Keratinocyte (primary cell): ENCODE measurements around the gene FPR3. TPM values are rescaled to one million over a fixed set of nuclear protein-coding genes. Genes with fewer than 3 reads are reported as not detected.

ENCODE experiments used
- DNase-seq: peaks from one replicate; pipeline ENCODE4 v3.0.0-alpha.2; 2011; ENCODE audit warnings: low read depth, missing footprints, low spot score
- FAIRE-seq: peaks from 2 replicates; lab custom pipeline; 2011; peaks lifted over from hg19 to GRCh38; lab: Jason Lieb, UNC
- H2AFZ ChIP-seq: 2 replicates; pipeline ENCODE4 v1.6.0; 2012; ENCODE audit warnings: low read length, control low read depth, inconsistent platforms; ENCODE audit not compliant: control insufficient read depth
- H3K27ac ChIP-seq: 2 replicates; pipeline ENCODE4 v1.5.1; 2011; ENCODE audit warnings: low read length; ENCODE audit not compliant: control insufficient read depth, insufficient read depth
- H3K27me3 ChIP-seq: 3 replicates; pipeline ENCODE4 v1.6.0; 2011; ENCODE audit warnings: low read length; ENCODE audit not compliant: control insufficient read depth, insufficient read depth; ENCODE audit errors: extremely low read depth
- H3K36me3 ChIP-seq, 2 experiments: 2 replicates in 1 of 2; 3 replicates in 1 of 2; pipeline ENCODE4 v1.5.1; 2011; ENCODE audit warnings: low read length in 2 of 2, mild to moderate bottlenecking in 1 of 2; ENCODE audit not compliant: control insufficient read depth in 2 of 2, insufficient read depth in 2 of 2; ENCODE audit errors: extremely low read depth in 1 of 2
- H3K4me1 ChIP-seq: 3 replicates; pipeline ENCODE4 v1.5.1; 2011; ENCODE audit warnings: low read length; ENCODE audit not compliant: control insufficient read depth, insufficient read depth; ENCODE audit errors: extremely low read depth
- H3K4me2 ChIP-seq: 3 replicates; pipeline ENCODE4 v1.6.0; 2011; ENCODE audit warnings: low read depth, low read length; ENCODE audit not compliant: control insufficient read depth, insufficient read depth; ENCODE audit errors: extremely low read depth
- H3K4me3 ChIP-seq, 3 experiments: fragments of 200-600 bp in 1 of 3; sonication (generic) in 1 of 3; 2 replicates in 2 of 3; 3 replicates in 1 of 3; pipeline ENCODE4 v1.5.1; 2011 to 2016; ENCODE audit warnings: low read length in 3 of 3, mild to moderate bottlenecking in 3 of 3, control low read depth in 2 of 3, inconsistent platforms in 1 of 3, low read depth in 1 of 3, mixed read lengths in 1 of 3, mixed run types in 1 of 3, moderate library complexity in 1 of 3; ENCODE audit not compliant: control insufficient read depth in 2 of 3, insufficient read depth in 2 of 3; ENCODE audit errors: extremely low read depth in 1 of 3
- H3K79me2 ChIP-seq: 2 replicates; pipeline ENCODE4 v1.6.0; 2012; ENCODE audit warnings: low read length; ENCODE audit not compliant: control insufficient read depth, insufficient read depth
- H3K9ac ChIP-seq: 3 replicates; pipeline ENCODE4 v1.6.0; 2011; ENCODE audit warnings: low read length; ENCODE audit not compliant: control insufficient read depth, insufficient read depth; ENCODE audit errors: extremely low read depth
- H3K9me1 ChIP-seq: 3 replicates; pipeline ENCODE4 v1.6.0; 2011; ENCODE audit warnings: low read length; ENCODE audit not compliant: control insufficient read depth, insufficient read depth; ENCODE audit errors: extremely low read depth
- H3K9me3 ChIP-seq: 2 replicates; pipeline ENCODE4 v1.5.1; 2012; ENCODE audit warnings: low read depth, low read length; ENCODE audit not compliant: control insufficient read depth
- H4K20me1 ChIP-seq: 3 replicates; pipeline ENCODE4 v1.6.0; 2011; ENCODE audit warnings: low read length; ENCODE audit not compliant: control insufficient read depth, insufficient read depth; ENCODE audit errors: extremely low read depth
- CTCF ChIP-seq, 3 experiments: IDR thresholded peaks in 1 of 3; conservative IDR thresholded peaks in 1 of 3; optimal IDR thresholded peaks in 1 of 3; 2 replicates in 2 of 3; 3 replicates in 1 of 3; pipeline versions ENCODE3 to v1.5.1; 2011; ENCODE audit warnings: low read length in 3 of 3, mild to moderate bottlenecking in 3 of 3, moderate library complexity in 2 of 3, control low read depth in 1 of 3, inconsistent platforms in 1 of 3; ENCODE audit not compliant: insufficient read depth in 2 of 3; ENCODE audit errors: extremely low read depth in 1 of 3
- EZH2 ChIP-seq: IDR thresholded peaks from one replicate; pipeline ENCODE4 v1.6.1; 2012; ENCODE audit warnings: inconsistent platforms, mild to moderate bottlenecking, low read length, moderate library complexity
- dilution Hi-C: fragments of 300-500 bp; cut with MboI; formaldehyde crosslinking; loops from one replicate; pipeline ENCODE4 v1.7.0; 2020; ENCODE audit warnings: low sequenced_read_pairs; ENCODE audit not compliant: extremely low pct_ligation_motif_present
- polyA plus RNA-seq, 5 experiments: library from polyadenylated mRNA; depleted of rRNA in 3 of 5; stranded (reverse) in 3 of 5; stranded (forward) in 1 of 5; unstranded in 1 of 5; fragments of >200 nt; gene quantifications; 1 replicate in 1 of 5; 2 replicates in 3 of 5; 3 replicates in 1 of 5; pipeline versions ENCODE4 v1.2.1 to v1.2.3, GENCODE V29; 2011 to 2012; ENCODE audit warnings: missing spikeins in 2 of 5, low read depth in 1 of 5, low replicate concordance in 1 of 5

FPR3 gene
- polyA plus RNA-seq, 1 donor (not counting 4 experiments of a cell fraction or from before 2014, with no cell fraction given): not detected

GRCh38 chr19:51765086-51765485 lies 29.9 kb upstream of the FPR3 start:
- no peak overlapping the region for H3K4me2 ChIP-seq
- FAIRE-seq (peak; percentile 17), DNase-seq (no peak)
- H3K9me1 ChIP-seq: no peaks in the 10 kb centered on the region
- no peaks in the 10 kb centered on the region for H4K20me1 ChIP-seq
- no peaks in the 10 kb centered on the region for H3K4me1 ChIP-seq
- TF ChIP-seq EZH2 (no peak), CTCF (optimal IDR thresholded peaks at IDR 0.05 in 1 of 3, IDR thresholded peaks at IDR 0.05 in 1 of 3, conservative IDR thresholded peaks at IDR 0.05 in 1 of 3; ENCODE audit: extremely low read depth in 1 of 3, insufficient read depth in 2 of 3, low read length in 3 of 3) (no peak)
- H3K36me3 ChIP-seq: no peaks in the 10 kb centered on the region
- H3K27me3 ChIP-seq: no peaks in the 10 kb centered on the region
- no peaks in the 10 kb centered on the region for H3K79me2 ChIP-seq
- dilution Hi-C loops: no loop called here
- H3K9ac ChIP-seq: no peak overlapping the region
- H2AFZ ChIP-seq: no peak overlapping the region
- H3K27ac ChIP-seq: no peak overlapping the region
- no peaks in the 10 kb centered on the region for H3K9me3 ChIP-seq
- H3K4me3 ChIP-seq: no peak overlapping the region

GRCh38 chr19:51766461-51766860 lies 28.5 kb upstream of the FPR3 start:
- no peak overlapping the region for H3K9ac ChIP-seq
- H2AFZ ChIP-seq: no peak overlapping the region
- DNase-seq (no peak), FAIRE-seq (no peak)
- H3K9me1 ChIP-seq: no peaks in the 10 kb centered on the region
- H3K27me3 ChIP-seq: no peaks in the 10 kb centered on the region
- no peak overlapping the region for H3K27ac ChIP-seq
- H3K36me3 ChIP-seq: no peaks in the 10 kb centered on the region
- no peaks in the 10 kb centered on the region for H3K79me2 ChIP-seq
- H3K4me3 ChIP-seq: no peak overlapping the region
- no peaks in the 10 kb centered on the region for H3K4me1 ChIP-seq
- TF ChIP-seq EZH2: no peak
- TF ChIP-seq CTCF (optimal IDR thresholded peaks at IDR 0.05 in 1 of 3, IDR thresholded peaks at IDR 0.05 in 1 of 3, conservative IDR thresholded peaks at IDR 0.05 in 1 of 3; ENCODE audit: extremely low read depth in 1 of 3, insufficient read depth in 2 of 3, low read length in 3 of 3): no peak
- H3K9me3 ChIP-seq: no peaks in the 10 kb centered on the region
- H4K20me1 ChIP-seq: no peaks in the 10 kb centered on the region
- dilution Hi-C loops: no loop called here
- H3K4me2 ChIP-seq: no peak overlapping the region
